ENCODE data around the gene ATXN10. TPM values are rescaled to one million over a fixed set of nuclear protein-coding genes. Genes with fewer than 3 reads are reported as not detected.

Gene ATXN10
- total and polyA plus RNA-seq, 10 of the 15 experiments (the other 5 are each of a cell fraction or from before 2014, with no cell fraction given) = 29.2 to 249 (median 146) TPM

GRCh38 chr22:45742866-45743450 lies 71.3 kb downstream of the ATXN10 start:
- ChIA-PET CTCF (no interaction called here), SMC1A (ENCODE audit: uncharacterized antibody, unreplicated experiment) (no interaction called here), POLR2A (no interaction called here), RAD21 (ENCODE audit: unreplicated experiment) (no interaction called here)
- Histone ChIP-seq H4K20me1 (ENCODE audit: control insufficient read depth, insufficient read depth) (no peaks in the 10 kb centered on the region), H3K27me3 (replicated peaks in 1 of 2; ENCODE audit: control insufficient read depth in 2 of 2, insufficient read depth in 2 of 2, low read length in 1 of 2) (no peaks in the 10 kb centered on the region), H2AFZ (ENCODE audit: control insufficient read depth, low read depth, low read length) (no peak overlapping the region), H3K36me3 (ENCODE audit: control insufficient read depth in 2 of 2, insufficient read depth in 2 of 2, low read length in 1 of 2) (peaks cover 12 to 23% of the 10 kb centered on the region in 2 experiments), H3K79me2 (ENCODE audit: control insufficient read depth, insufficient read depth, low read length) (no peaks in the 10 kb centered on the region), H3K4me3 (no peak overlapping the region), H3K27ac (ENCODE audit: control insufficient read depth, insufficient read depth) (no peak overlapping the region), H3K4me2 (ENCODE audit: control insufficient read depth, insufficient read depth) (no peak overlapping the region), H3K9me3 (replicated peaks; ENCODE audit: control insufficient read depth, insufficient read depth, low read length) (no peaks in the 10 kb centered on the region), H3K9ac (ENCODE audit: control insufficient read depth, insufficient read depth, low read length) (no peak overlapping the region), H3K4me1 (ENCODE audit: control insufficient read depth, insufficient read depth, low read length) (no peaks in the 10 kb centered on the region)
- BruUV-seq (replicated peaks) = no TSS peak
- in situ Hi-C loops (cut with MboI) = no loop called here
- DNase-seq (ENCODE audit: low read depth, low spot score) = no peak
- no peak for TF ChIP-seq ZNF622 (IDR thresholded peaks at IDR 0.05)
- no peak for TF ChIP-seq SMAD5 (IDR thresholded peaks at IDR 0.05; ENCODE audit: low read depth)
- TF ChIP-seq IKZF2 (IDR thresholded peaks at IDR 0.05) = no peak
- TF ChIP-seq, protein P1, sequence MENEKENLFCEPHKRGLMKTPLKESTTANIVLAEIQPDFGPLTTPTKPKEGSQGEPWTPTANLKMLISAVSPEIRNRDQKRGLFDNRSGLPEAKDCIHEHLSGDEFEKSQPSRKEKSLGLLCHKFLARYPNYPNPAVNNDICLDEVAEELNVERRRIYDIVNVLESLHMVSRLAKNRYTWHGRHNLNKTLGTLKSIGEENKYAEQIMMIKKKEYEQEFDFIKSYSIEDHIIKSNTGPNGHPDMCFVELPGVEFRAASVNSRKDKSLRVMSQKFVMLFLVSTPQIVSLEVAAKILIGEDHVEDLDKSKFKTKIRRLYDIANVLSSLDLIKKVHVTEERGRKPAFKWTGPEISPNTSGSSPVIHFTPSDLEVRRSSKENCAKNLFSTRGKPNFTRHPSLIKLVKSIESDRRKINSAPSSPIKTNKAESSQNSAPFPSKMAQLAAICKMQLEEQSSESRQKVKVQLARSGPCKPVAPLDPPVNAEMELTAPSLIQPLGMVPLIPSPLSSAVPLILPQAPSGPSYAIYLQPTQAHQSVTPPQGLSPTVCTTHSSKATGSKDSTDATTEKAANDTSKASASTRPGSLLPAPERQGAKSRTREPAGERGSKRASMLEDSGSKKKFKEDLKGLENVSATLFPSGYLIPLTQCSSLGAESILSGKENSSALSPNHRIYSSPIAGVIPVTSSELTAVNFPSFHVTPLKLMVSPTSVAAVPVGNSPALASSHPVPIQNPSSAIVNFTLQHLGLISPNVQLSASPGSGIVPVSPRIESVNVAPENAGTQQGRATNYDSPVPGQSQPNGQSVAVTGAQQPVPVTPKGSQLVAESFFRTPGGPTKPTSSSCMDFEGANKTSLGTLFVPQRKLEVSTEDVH (IDR thresholded peaks at IDR 0.05; ENCODE audit: low read depth, partially characterized antibody) = no peak
- no peak for TF ChIP-seq RELB (IDR thresholded peaks at IDR 0.05; ENCODE audit: low read depth)
- no peak for TF ChIP-seq PAX5 (IDR thresholded peaks at IDR 0.05; ENCODE audit: borderline replicate concordance, low read depth, low read length)
- TF ChIP-seq DPF2 (IDR thresholded peaks at IDR 0.05) = no peak
- 99% methylated on average over 8 of the region's 8 CpGs for WGBS (ENCODE audit: insufficient coverage, insufficient replicate concordance, low lambda C conversion rate, missing lambda C conversion rate)
- FAIRE-seq = no peak
- ATAC-seq = no peak
- intact Hi-C loops (cut with micrococcal nuclease; ENCODE audit: unreplicated experiment) = no loop called here

Data from GM12878 (cell line).